COR-L47 (cell line): ENCODE measurements around the gene PTPRN.

ENCODE experiments used
- DNase-seq: peaks from one replicate; lab custom pipeline; 2025; lab: John Stamatoyannopoulos, UW

The PTPRN gene

GRCh38 chr2:219245148-219245898 is 63.9 kb downstream of the PTPRN start, which contains the start of the genes GLB1L and STK16:
Gene GLB1L, minus strand, starts transcription at chr2:219245444. Its CDS starts 1,871 bp downstream, at chr2:219243573.
Gene STK16, plus strand, starts transcription at chr2:219245479. Its CDS starts 521 bp downstream, at chr2:219246000.
- peak; percentile 86 for DNase-seq

- no peak for DNase-seq
These were observed 64.4 kb downstream of the PTPRN start for GRCh38 chr2:219244789-219245147.

- no peak for DNase-seq
These were observed 65.9 kb downstream of the PTPRN start for GRCh38 chr2:219243291-219243761.
